Measurements from ENCODE around the gene FOXC1. TPM values are rescaled to one million over a fixed set of nuclear protein-coding genes. Genes with fewer than 3 reads are reported as not detected.

The FOXC1 gene
- total RNA-seq, 2 donors from 2014 or later: 7.1 to 10.1 TPM

DNA sequence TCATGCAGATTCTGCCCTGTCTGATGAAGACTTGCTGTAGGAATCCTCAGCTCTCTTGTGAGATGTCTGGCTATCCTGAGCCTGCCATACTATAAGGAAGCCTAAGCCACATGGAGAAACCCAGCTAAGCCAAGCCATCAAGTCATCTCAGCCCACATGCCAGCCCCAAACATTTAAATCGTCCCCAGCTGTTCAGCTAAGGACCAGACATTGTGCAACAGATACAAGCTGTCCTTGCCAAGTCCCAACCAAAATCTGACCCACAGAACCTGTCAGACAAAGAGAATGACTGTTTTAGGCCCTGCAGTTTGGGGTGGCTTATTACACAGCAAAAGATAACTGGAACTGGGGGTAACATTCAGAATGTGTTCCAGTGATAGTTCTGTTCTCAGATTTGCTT lies 36.8 kb upstream of the FOXC1 start:
- Mint-ChIP-seq H3K4me1 (peaks cover 25% of the 10 kb centered on the region), H3K27ac (no peak overlapping the region), H3K27me3 (ENCODE audit: insufficient read depth) (peaks cover 4% of the 10 kb centered on the region), H3K36me3 (ENCODE audit: low read depth) (no peaks in the 10 kb centered on the region), H3K9me3 (peaks cover 13% of the 10 kb centered on the region), H3K4me3 (no peak overlapping the region)
- Histone ChIP-seq H3K27ac (ENCODE audit: low read depth, low read length) (no peak overlapping the region), H3K9ac (ENCODE audit: extremely low read depth, low read length, poor library complexity, severe bottlenecking) (no peak overlapping the region), H3K9me3 (ENCODE audit: control insufficient read depth, low read length) (peaks cover 12% of the 10 kb centered on the region), H3K36me3 (ENCODE audit: control insufficient read depth, insufficient read depth, low read length) (no peaks in the 10 kb centered on the region), H3K27me3 (ENCODE audit: control insufficient read depth, insufficient read depth, low read length, poor library complexity, severe bottlenecking) (no peaks in the 10 kb centered on the region), H3K4me1 (ENCODE audit: control insufficient read depth, insufficient read depth, low read length) (peaks cover 13% of the 10 kb centered on the region), H3K4me3 (ENCODE audit: low read length) (no peak overlapping the region)
- TF ChIP-seq, protein P1, sequence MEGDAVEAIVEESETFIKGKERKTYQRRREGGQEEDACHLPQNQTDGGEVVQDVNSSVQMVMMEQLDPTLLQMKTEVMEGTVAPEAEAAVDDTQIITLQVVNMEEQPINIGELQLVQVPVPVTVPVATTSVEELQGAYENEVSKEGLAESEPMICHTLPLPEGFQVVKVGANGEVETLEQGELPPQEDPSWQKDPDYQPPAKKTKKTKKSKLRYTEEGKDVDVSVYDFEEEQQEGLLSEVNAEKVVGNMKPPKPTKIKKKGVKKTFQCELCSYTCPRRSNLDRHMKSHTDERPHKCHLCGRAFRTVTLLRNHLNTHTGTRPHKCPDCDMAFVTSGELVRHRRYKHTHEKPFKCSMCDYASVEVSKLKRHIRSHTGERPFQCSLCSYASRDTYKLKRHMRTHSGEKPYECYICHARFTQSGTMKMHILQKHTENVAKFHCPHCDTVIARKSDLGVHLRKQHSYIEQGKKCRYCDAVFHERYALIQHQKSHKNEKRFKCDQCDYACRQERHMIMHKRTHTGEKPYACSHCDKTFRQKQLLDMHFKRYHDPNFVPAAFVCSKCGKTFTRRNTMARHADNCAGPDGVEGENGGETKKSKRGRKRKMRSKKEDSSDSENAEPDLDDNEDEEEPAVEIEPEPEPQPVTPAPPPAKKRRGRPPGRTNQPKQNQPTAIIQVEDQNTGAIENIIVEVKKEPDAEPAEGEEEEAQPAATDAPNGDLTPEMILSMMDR (conservative IDR thresholded peaks at IDR 0.05): no peak
- 85 to 89% methylated on average over 1 of the region's 1 CpG for WGBS, 2 experiments (ENCODE audit: insufficient coverage in 1 of 2, insufficient read length in 1 of 2)
- no peak for DNase-seq

DNA sequence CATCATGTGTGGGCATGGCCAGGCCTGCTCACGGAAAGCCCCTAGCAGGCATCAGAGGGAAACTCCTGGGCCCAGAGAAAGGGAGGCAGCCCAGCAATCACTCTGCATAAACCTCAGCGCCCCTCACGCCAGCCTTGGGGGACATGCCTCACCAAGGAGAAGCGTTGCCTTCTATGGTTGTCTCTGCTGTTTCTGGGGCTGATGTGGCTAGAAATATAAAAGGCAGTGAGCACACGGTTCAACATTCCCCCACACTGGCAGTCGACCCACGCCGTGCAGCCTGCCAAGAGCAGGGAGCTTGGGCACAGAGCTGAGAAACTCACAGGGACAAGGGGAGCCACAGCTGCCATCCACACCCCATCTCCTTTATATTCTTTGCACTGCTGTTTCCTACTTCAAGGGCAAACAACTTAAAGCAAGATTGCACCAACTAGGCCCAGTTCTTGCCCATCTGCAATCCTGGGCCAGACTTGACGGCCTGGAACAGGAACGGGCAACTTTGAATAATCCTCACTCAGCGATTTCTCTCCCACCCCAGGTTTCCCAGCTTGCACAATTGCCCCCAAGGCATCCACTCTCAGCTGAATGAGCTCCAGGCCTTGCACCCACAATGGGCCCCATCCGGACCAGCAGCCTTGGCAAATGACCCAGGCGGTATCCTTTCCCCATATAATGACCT lies 35.5 kb upstream of the FOXC1 start:
- 78 to 84% methylated on average over 6 to 13 of the region's 13 CpGs for WGBS, 2 experiments (ENCODE audit: insufficient coverage in 1 of 2, insufficient read length in 1 of 2)
- DNase-seq: peak; percentile 54
- TF ChIP-seq, protein P1 (conservative IDR thresholded peaks at IDR 0.05): no peak
- peaks cover 13% of the 10 kb centered on the region for H3K4me1 ChIP-seq (ENCODE audit: control insufficient read depth, insufficient read depth, low read length)
- Mint-ChIP-seq H3K36me3 (ENCODE audit: low read depth) (no peaks in the 10 kb centered on the region), H3K4me1 (peaks cover 25% of the 10 kb centered on the region), H3K9me3 (peaks cover 13% of the 10 kb centered on the region), H3K27ac (no peak overlapping the region), H3K4me3 (no peak overlapping the region), H3K27me3 (ENCODE audit: insufficient read depth) (peaks cover 15% of the 10 kb centered on the region)
- no peaks in the 10 kb centered on the region for H3K36me3 ChIP-seq (ENCODE audit: control insufficient read depth, insufficient read depth, low read length)
- H3K9ac ChIP-seq (ENCODE audit: extremely low read depth, low read length, poor library complexity, severe bottlenecking): no peak overlapping the region
- H3K9me3 ChIP-seq (ENCODE audit: control insufficient read depth, low read length): peaks cover 12% of the 10 kb centered on the region
- no peak overlapping the region for H3K4me3 ChIP-seq (ENCODE audit: low read length)
- H3K27ac ChIP-seq (ENCODE audit: low read depth, low read length): no peak overlapping the region
- no peaks in the 10 kb centered on the region for H3K27me3 ChIP-seq (ENCODE audit: control insufficient read depth, insufficient read depth, low read length, poor library complexity, severe bottlenecking)

DNA sequence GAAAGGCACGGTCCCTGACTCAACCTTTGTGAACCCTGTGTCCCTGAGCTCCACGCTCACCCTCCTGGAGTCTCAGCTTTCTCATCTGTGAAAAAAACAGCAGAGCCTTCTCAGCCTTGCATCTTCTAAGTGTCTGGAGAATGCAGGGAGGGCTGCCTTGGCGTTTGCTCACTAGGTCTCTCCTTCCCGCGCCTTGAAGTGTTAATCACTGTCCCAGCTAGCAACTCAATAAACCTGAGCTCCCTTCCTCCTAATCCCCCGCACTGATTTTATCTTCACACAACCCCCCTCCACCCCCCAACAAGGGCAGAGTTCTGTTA lies 34.9 kb upstream of the FOXC1 start:
- no peaks in the 10 kb centered on the region for H3K27me3 ChIP-seq (ENCODE audit: control insufficient read depth, insufficient read depth, low read length, poor library complexity, severe bottlenecking)
- no peaks in the 10 kb centered on the region for H3K36me3 ChIP-seq (ENCODE audit: control insufficient read depth, insufficient read depth, low read length)
- no peak for DNase-seq
- 22 to 26% methylated on average over 4 to 6 of the region's 6 CpGs for WGBS, 2 experiments (ENCODE audit: insufficient coverage in 1 of 2, insufficient read length in 1 of 2)
- Mint-ChIP-seq H3K27ac (peak overlapping the region; percentile 87), H3K9me3 (peaks cover 13% of the 10 kb centered on the region), H3K4me3 (no peak overlapping the region), H3K27me3 (ENCODE audit: insufficient read depth) (peaks cover 15% of the 10 kb centered on the region), H3K4me1 (peaks cover 27% of the 10 kb centered on the region), H3K36me3 (ENCODE audit: low read depth) (no peaks in the 10 kb centered on the region)
- H3K4me1 ChIP-seq (ENCODE audit: control insufficient read depth, insufficient read depth, low read length): peaks cover 13% of the 10 kb centered on the region
- H3K9me3 ChIP-seq (ENCODE audit: control insufficient read depth, low read length): peaks cover 12% of the 10 kb centered on the region
- H3K9ac ChIP-seq (ENCODE audit: extremely low read depth, low read length, poor library complexity, severe bottlenecking): no peak overlapping the region
- H3K27ac ChIP-seq (ENCODE audit: low read depth, low read length): peak overlapping the region; percentile 45
- TF ChIP-seq, protein P1 (conservative IDR thresholded peaks at IDR 0.05): no peak
- no peak overlapping the region for H3K4me3 ChIP-seq (ENCODE audit: low read length)

Measured in endodermal cell (in vitro differentiated cells).